HG03442 (cell line): Measurements from ENCODE around the gene KCNT1.

Experiments used
- ATAC-seq: cut with Tn5 transposase; IDR thresholded peaks from one replicate; pipeline ENCODE4 v1.9.1; 2021; ENCODE audit warnings: mild to moderate bottlenecking, moderate library complexity; ENCODE audit not compliant: unreplicated experiment

Gene KCNT1

DNA sequence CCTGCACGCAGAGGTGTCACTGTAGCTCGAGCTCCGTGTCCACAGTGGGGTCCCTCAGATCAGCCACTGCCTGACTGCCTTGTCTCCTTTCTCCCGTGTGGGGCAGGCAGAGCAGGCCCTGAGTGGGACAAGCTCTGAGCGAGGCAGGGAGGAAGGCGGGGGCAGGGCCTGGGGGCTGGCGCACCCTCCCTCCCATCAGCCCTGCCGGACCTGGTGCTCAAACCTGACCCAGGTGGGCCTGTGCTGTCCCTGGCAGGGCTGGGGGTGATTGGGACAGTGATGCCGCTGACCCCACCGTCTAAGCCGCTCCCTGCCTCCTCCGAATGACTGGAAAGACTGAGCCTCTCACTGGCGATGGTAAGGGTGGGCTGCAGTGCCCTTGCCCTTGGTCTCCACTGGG, 60.9 kb downstream of the KCNT1 start:
- no peak for ATAC-seq

DNA sequence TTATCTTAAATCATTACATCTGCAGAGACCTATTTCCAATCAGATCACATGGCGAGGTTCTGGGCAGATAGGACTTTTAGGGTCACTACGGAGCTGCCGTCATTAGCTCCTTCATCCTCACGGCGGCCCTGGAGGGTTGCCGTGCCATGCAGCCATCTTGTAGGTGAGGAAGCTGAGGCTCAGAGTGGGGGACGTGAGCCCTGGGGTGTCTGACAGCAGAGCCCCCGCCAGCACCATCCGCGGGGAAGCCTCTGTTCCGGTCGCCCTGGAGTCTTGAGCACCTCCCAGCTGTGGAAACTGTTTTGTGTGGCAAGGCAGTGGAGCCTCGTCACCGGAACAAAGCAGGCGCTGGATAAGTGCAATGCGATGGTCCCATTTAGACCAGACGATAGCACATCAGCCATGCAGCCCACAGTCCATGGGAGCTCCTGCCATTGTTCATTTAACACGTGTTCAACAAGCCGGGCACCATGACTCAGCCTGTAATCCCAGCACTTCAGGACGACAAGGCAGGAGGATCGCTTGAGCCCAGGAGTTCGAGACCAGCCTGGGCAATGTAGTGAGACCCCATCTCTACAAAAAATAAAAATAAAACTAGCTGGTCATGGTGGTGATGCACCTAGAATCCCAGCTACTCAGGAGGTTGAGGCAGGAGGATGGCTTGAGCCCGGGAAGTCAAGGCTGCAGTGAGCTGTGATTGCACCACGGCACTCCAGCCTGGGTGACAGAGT, 61.9 kb downstream of the KCNT1 start:
- no peak for ATAC-seq

DNA sequence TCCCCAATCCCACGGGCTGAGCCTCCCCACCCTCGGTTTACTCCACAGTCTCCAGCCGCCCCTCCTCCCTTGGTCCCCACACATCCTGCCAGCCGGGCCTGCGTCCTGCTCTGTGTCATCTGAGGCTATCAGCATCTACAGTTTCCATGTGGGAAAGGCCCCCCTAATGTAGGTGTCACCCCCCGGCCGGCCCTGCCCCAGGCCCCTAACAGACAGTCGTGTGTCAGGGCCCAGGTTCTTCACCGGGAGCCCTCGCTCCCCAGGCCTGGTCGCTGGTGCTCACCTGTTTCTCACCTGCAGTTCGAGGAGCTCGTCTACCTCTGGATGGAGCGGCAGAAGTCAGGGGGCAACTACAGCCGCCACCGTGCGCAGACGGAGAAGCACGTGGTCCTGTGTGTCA, 62.7 kb downstream of the KCNT1 start:
- no peak for ATAC-seq

DNA sequence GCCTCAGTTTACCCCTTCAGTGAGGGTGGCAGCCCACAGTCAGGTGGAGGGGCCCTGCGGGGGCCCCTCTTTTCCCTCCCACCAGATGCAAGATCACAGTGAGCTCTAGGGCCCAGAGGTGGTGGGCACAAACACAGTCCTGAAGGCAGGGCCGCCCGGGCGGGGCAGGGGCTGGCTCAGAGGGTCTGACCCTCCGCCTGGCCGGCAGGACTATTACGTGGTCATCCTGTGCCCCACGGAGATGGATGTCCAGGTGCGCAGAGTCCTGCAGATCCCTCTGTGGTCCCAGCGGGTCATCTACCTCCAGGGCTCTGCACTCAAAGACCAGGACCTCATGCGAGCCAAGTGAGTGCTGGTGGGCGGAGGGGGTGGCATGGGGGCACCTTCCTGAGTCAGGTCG, 63.4 kb downstream of the KCNT1 start:
- ATAC-seq, result no peak

DNA sequence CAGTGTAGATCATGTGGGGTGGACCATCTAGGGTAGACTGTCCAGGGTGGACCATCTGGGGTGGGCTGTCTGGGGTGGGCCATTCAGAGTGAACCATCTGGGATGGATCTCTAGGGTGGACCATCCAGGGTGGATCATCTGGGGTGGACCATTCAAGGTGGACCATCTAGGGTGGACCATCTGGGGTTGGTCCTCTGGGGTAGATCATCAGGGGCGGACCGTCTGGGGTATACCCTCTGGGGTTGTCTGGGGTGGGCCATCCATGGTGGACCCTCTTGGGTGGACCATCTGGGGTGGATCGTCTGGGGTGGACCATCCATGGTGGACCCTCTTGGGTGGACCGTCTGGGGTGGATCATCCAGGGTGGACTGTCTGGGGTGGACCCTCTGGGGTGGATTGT, 64.3 kb downstream of the KCNT1 start:
- no peak for ATAC-seq

DNA sequence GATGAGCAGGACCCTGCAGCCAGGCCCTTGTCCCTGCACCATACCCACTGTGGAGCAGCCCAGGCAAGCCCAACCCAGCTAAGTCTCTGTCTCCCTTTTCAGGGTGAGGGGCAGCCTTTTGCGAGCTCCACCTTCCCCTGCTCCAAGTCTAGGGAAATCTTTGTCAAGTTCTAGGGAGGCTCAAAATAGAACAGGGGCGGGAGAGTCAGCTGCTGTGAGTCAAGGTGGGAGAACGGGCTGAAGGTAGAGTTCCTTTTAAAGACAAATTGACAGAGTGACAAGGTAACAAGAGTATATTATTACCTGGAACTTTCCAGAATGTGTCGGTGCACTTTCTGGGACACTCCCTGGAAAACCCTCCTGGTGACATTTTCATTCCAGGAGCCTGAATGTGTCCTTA, 64.7 kb downstream of the KCNT1 start:
- ATAC-seq, result no peak

DNA sequence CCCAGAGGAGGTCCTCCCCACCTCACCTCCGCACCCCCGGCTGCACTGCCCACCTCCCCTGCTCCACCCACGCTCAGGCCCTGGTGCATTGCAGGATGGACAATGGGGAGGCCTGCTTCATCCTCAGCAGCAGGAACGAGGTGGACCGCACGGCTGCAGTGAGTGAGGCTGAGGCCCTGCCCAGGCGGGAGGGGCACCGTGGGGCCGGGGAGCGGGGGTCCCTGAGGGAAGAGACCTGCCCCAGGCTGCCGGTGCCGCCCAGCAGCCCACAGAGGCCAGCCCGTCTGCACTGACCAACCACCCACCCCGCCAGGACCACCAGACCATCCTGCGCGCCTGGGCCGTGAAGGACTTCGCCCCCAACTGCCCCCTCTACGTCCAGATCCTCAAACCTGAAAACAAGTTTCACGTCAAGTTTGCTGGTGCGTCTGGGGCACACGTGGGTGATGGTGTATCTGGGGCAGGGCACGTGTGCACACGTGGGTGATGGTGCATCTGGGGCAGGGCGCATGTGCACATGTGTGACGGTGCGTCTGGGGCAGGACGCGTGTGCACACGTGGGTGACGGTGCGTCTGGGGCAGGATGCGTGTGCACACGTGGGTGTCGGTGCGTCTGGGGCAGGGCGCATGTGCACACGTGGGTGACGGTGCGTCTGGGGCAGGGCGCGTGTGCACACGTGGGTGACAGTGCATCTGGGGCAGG, 66.7 kb downstream of the KCNT1 start:
- ATAC-seq, result no peak

DNA sequence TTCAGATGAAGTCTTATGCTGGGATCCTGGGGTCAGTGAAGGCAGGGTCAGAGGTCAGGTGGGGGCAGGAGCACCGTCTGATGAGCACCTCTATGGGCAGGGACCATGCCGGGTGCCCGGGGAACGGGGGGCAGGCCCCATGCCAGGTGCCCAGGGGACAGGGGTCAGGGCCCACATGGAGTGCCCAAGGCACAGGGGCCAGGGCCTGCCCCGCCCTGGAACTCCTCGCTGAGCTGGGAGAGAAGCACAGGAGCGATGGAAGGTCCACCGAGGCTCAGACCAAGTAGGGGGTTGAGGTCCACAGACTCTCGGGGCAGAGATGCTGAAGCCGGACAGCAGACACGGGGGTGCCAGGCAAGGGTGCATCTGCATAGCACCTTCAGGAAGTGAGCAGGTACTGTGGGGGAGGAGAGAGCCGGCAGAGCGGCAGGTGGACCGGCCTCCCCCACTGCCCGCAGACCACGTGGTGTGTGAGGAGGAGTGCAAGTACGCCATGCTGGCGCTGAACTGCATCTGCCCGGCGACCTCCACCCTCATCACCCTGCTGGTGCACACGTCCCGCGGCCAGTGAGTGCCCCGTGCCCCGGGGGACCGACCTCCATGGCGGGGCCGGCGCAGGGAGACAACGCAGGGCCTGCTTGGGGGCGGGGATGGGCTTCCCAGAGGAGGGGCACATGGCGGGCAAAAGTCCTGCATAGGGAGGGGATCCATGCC, 67.7 kb downstream of the KCNT1 start:
- ATAC-seq, result no peak

DNA sequence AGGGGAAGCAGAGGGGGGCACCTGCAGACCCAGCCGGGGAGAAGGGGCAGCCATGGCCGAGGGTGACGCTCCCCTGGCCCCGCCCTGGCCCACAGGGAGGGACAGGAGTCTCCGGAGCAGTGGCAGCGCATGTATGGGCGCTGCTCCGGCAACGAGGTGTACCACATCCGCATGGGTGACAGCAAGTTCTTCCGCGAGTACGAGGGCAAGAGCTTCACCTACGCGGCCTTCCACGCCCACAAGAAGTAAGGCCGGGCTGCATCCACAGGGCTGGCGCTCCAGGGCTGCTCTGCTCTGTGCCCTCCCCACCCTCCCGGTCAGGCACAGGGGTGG, 68.2 kb downstream of the KCNT1 start:
- ATAC-seq, result no peak

DNA sequence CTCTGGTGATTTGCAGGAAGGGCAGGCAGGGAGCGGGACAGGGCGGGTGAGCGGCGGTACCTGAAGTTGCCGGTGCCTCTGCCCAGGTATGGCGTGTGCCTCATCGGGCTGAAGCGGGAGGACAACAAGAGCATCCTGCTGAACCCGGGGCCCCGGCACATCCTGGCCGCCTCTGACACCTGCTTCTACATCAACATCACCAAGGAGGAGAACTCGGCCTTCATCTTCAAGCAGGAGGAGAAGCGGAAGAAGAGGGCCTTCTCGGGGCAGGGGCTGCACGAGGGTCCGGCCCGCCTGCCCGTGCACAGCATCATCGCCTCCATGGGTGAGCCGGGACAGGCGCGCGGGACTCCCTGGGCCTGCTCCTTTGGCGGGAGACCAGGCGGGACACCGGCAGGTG, 68.8 kb downstream of the KCNT1 start:
- ATAC-seq, result no peak

DNA sequence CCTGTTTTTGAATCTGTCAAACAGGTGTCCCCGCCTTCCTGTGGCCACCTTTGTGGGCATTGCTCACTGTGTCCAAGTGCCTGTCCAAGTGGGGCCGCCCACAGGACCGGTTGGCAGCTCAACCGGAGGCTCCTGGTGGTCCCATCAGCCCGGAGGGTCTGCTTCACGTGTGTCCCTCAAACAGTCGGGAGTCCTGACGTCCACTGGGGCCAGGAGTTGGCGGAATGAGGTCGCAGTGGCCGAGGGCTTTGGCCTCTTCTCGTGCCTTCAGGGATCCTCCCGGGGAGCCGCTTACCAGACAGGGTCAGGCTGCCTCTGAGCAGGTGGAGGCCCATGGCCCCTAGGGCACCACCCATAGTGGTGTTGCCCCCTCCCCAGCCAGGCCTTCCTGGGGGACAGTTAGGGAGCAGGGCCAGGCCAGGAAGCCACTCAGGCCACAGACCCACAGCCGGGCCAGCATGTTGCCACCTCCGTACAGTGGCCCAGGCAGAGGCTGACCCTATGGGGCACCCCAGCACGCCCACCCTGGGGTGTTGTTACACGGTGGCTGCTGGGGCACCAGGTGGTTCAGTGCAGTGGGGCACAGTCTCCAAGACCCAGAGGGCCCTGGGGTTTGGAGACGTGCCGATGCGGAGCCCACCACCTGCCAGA, 69.5 kb downstream of the KCNT1 start:
- ATAC-seq, result no peak

DNA sequence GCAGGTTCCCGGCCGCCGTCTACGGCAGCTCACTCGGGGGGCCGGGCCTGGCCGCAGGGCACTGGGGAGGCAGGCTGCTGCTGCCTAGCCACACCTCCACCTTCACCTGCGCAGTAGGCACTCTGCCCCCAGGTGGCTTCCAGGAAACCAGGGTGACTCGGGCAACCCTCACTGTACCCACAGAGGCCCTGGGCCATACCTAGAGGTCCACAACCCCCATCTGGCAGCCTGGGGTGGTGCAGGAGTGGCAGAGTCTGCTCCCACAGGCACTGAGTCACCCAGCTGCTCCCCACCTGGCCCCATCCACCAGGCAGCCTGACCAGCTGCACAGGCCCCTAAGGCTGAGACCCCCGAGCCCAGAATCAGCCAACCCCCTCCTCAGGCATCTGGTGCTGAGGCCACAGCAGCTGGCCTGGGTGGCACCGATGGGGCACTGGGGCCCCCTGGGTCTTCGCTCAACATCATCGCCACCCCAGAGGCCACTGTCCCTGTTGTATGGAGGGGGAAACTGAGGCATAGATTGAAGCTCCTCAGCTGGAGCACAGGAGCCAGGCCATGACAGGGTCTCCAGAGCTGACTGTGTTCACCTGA, 70.2 kb downstream of the KCNT1 start:
- ATAC-seq, result no peak

DNA sequence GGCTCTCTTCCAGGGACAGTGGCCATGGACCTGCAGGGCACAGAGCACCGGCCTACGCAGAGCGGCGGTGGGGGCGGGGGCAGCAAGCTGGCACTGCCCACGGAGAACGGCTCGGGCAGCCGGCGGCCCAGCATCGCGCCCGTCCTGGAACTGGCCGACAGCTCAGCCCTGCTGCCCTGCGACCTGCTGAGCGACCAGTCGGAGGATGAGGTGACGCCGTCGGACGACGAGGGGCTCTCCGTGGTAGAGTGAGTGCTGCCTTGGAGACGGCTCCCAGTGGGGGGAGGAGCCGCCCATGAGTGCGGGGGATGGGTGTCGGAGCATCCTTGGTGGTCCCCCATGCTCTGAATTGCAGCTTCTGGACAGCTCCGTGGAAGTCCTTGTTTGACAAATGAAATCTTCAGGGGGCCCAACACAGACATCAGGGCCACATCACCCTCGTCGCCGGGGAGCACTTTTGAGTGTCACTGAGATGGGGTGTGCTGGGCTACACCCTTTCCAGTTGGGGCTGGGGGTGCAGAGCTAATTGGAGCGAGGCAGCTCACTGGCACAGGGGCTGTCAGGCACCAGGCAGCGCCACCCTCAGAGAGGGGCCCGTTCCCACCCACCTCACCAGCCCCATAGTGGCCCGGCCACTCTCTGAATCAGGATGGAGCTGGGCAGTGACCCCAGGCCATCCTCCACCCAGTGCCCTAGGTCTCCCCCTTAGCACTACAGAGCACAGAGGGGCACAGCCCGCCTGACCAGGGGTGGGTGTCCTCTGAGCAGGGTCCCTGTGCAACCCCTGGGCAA, 70.9 kb downstream of the KCNT1 start:
- no peak for ATAC-seq

DNA sequence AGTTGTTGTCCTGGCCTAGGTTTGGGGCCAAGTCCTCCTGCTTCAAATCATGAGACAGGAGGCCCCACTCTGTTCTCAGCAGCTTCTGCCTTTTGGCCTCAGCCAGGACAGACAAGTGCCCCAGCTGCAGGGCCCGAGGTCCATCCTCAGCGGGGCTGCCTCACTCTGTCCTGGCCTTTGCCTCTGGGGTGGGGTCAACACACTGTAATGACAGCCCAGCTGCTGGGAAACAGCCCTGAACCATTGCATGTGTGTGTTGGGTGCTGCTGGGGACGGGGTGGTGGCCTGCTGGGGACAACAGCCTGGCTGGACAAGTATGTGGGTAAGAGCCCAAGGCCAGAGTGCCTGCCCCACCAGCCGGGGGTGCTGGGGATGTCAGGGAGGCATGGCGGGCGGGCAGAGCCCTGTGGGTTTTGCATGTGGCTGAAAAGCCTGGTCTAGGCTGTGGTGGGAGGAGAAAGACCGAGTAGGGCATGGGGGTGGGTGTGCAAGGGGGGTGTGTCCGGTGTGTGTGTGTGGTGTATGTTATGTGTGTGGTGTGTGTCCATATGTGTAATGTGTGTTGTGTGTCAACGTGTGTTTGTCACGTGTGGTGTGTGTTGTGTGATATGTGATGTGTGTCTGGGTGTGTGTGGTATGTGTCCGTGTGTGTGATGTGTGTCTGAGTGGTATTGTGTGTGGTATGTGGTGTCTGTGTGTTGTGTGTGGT, 71.7 kb downstream of the KCNT1 start:
- no peak for ATAC-seq

DNA sequence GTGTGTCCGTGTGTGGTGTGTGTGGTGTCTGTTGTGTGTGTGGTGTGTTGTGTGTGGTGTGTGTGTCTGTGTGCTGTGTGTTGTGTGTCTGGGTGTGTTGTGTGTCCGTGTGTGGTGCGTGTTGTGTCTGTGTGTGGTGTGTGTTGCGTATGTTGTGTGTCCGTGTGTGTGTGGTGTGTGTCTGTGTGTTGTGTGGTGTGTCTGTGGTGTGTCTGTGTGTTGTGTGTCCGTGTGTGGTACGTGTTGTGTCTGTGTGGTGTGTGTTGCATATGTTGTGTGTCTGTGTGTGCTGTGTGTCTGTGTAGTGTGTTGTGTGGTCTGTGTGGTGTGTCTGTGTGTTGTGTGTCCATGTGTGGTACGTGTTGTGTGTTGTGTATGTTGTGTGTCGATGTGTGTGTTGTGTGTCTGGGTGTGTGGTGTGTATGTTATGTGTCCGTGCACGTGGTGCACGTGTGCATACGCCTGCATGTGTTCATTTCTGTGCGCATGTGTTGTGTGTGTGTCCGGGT, 72.3 kb downstream of the KCNT1 start:
- ATAC-seq, result no peak

DNA sequence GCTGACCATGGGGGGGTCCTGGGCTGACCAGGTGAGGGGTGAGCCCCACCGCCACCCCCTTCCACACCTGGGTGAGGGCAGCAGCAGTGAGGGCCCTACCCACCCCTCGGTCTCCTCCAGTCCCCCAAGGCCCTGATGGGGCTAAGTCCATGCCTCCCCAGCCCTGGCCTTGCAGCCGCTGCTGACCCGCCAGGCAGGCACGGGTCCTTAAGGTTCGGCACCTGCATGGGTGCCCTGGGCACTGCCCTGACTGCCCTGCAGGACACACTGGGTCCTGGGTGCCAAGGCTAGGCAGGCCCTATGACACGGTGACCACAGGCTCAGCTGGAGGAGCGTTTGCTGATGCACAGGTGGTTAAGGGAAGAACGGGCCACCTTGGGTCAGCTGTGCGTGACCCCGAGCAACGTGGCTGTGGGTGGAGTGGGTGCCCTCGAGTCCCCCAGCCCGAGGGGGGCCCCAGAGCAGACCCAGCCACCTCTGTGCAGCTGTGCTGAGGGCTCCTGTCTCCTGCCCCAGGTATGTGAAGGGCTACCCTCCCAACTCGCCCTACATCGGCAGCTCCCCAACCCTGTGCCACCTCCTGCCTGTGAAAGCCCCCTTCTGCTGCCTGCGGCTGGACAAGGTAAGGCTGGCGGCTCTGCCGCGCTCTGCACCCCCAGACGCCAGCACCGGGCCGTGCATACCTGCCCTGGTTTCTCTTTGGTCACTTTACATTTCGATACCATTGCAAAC, 73.0 kb downstream of the KCNT1 start:
- ATAC-seq, result no peak

DNA sequence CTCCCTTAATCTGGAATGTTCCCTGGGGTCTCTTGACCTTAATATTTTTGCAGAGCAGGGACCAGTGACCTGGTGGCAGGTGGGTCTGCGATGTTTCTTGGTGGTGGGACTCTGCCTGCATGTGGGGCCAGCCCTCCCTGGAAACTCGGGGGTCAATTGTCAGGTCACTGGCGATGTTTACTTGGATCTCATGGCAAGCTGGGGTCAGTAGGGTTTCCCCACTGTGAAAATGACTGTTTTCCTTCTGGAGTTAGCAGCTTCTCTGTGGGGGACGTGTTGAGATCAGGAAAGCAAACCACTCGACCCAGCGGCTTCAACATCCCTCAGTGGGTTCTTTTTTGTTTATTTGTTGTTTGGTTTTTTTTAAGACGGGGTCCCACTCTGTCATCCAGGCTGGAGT, 73.9 kb downstream of the KCNT1 start:
- ATAC-seq, result no peak

DNA sequence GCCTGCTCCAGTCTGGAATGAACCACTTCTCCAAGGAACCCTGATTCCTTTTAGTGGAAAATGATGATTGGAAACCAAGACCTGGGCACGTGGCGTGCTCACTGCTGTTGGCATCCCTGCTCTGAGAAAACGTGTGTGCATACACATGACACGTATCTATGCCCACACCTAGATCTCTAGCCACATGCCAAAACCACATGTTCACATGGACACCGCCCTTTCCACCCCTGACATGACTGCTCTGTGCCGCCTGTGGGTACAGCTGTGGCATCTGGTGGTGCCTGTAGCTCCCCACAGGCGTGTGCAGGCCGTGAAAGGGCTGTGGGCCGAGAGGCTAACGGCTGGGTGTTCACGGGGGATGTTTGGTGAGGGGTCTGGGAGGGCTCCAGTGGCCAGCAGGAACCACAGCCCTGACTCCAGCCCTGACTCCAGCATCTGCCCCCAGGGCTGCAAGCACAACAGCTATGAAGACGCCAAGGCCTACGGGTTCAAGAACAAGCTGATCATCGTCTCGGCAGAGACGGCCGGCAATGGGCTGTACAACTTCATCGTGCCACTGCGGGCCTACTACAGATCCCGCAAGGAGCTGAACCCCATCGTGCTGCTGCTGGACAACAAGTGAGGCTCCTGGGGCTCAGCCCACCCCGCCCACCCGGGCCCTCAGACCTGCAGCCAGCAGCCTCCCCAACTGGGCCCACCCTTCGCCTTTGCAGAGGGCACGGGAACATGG, 75.1 kb downstream of the KCNT1 start:
- ATAC-seq, result no peak
